Measurements from ENCODE around the gene SEC22C.
"Not testable (repeated sequence)": the region's sequence is repeated elsewhere in the genome, so short reads cannot be mapped to it uniquely, and the experiment has no call there.

SEC22C gene

DNA sequence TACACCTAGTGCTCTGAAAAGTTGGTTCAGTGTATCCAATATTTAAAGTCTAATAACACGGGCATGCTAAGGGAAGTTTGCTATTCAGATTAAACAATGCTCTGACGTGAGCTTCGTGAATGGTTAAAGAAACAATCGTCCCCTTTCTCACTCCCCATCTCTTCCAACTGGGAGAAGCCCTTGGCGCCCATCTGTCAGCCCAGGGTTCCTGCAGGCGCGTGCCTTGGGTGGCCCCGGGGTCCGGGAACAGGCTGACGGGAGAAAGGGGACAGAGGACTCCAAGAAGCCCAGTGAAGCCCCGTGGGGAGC is 413 bp downstream of the SEC22C start:
- no peak for DNase-seq (ENCODE audit: low read depth in 2 of 2)

DNA sequence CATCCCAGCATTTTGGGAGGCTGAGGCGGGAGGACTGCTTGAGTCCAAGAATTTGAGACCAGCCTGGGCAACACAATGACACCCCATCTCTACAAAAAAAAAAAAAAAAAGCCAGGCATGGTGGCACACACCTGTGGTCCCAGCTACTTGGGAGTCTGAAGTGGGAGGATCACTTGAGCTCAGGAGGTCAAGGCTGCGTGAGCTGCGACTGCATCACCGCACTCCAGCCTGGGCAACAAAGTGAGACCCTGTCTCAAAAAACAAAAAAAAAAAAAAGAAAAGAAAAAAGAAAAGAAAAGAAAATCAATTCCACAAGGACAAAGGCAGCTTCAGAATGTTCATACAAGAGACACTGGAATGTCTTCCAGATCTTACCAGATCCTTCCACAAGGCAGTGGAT is 2.4 kb downstream of the SEC22C start:
- not testable (repeated sequence) for DNase-seq (ENCODE audit: low read depth in 2 of 2)

DNA sequence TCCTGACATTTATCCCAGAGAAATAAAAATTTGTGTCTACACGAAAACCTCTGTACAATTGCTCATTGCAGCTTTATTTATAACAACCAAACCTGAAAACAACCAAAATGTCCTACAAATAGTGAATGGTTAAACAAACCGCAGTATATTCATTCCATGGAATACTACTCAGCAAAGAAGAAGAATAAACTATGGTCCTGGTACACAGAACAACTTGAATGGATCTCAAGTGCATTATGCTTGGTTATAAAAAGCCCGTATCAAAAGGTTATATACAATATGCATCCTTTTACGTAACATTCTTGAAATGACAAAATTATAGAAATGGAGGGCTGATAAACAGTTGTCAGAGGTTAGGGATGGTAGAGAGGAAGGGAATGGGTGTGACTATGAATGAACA is 3.7 kb downstream of the SEC22C start:
- DNase-seq (ENCODE audit: low read depth in 2 of 2), result no peak

DNA sequence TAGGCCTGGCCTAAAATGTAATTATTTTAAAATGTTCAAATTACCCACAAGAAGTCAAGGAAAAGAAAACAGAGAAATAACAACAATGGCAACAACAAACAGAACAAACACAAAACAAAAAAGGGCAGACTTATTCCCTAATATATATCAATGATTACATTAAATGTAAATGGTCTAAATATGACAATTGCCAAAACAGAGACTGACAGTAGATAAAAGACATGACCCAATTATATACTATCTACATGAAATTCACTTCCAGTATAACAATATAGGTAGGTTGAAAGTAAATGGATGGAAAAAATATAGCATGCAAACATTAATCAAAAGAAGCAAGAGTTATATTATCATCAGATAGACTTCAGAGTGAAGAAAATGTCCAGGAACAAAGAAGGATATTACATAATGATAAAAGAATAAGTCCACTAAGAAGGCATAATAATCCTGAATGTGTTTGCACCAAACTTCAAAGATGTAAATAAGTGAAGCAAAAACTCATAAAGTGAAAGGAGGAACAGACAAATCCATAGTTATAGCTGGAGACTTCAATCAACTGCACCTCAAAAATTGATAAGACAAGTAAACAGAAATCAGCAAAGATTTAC is 6.5 kb downstream of the SEC22C start:
- no peak for DNase-seq (ENCODE audit: low read depth in 2 of 2)

DNA sequence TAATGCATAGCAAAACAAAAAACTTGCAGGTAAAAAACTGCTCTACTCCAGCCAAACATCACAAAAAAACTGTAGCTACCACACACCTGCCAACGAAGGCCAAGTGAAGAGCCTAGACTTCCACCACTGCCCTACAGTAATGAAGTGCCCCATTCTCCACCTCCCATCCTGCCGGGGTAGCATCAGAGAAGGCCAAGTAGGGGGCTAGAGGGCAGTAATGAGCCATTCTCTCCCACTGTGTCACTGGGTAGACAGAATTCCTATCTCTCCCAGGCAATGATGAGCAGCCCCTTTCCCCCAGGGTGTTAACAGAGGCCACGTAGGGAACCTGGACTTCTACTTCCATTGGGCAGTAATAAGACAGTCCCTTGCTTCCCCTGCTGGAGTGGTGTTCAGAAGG is 9.5 kb downstream of the SEC22C start:
- no peak for DNase-seq (ENCODE audit: low read depth in 2 of 2)

DNA sequence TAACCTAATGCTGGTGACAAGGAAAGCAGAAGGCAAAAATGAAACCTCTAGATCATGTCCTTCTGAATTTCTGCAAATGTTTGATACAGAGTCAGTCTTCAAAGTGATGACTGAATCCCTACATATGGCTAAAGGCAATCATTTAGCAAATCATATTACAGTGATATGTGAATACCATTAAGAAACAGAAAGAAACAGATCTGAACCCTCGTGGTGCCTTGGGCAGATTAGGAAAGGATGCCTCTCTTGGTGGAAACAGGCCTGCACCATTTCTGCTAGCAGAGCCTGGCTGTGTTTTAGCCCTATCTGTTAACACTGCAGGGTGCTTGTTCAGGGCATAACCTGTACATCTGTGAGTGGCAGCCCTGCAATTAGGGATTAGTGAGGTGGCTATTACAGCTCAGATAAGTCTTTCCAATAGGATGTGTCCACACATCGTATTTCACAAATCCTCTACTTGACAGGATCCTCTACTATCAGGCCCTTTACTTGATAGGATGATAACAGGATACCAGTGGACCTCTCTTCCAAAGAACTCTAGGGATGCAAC is 12.1 kb downstream of the SEC22C start:
- no peak for DNase-seq (ENCODE audit: low read depth in 2 of 2)

DNA sequence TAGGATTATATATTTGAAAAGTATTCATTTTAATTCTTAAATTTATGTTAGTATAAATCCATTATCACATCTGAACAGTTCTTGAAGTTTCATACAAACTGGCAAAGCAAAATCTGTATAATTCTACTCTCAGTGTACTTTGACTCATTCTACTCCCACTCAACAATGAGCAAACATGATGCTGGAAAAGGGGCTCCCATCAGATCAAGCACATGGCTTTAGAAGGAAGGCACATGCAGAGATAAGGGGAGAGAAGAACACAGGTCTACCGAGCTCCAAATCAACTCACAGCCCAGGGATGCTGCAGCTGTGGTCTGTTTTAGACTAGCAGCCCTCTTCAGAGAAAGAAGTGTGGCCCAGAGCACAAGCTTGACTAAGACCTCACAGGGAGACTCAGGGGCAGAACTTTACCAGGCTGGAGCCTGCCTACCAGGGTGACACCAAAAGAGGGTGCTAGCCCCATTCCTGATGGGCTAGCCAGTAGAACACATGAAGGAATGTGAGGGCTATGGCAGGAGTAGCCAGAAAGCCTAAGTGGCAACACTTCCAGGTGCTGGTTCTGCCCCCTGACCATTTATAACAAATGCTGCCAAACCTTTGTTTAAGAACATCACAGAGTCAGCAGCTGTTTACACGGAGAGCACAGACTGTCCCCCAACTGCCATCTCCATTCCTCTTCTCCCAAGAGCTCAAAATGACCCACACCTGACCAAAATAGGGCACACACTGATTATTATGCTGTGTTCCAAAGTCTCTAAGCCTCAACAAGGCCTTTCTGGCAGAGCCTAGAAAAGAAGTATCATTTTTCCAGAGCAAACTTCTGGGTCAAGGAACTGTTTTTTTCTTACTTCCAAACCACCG is 19.5 kb downstream of the SEC22C start:
- no peak for DNase-seq (ENCODE audit: low read depth in 2 of 2)

DNA sequence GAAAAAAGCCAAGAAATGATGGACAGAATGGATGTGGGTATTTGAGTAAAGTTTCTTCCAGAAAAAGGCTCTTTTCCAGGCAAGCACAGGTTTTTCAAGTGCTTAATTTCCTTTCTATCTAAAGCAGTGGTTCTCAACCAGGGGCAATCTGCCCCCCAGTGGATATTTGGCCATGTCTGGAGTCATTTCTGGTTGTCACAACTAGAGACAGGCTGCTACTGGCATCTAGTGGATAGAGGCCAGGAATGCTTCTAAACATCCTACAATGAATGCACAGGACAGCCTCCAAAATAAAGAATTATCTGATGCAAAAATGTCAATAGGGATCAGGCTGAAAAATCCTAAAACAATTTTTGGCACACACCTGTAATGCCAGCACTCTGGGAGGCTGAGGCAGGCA is 23.9 kb downstream of the SEC22C start:
- no peak for DNase-seq (ENCODE audit: low read depth in 2 of 2)

DNA sequence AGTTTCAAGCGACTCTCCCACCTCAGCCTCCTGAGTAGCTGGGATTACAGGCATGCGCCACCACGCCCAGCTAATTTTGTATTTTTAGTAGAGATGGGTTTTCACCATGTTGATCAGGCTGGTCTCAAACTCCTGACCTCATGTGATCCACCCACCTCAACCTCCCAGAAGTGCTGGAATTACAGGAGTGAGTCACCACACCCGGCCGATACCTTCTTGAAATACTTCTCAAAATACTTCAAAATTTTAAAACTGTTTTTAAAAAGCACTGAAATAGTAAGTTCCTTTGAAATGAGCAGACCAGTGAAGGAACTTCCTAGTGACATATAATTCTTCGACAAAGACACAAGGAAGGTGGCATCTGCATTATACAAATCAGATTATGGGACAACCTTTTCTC is 24.9 kb downstream of the SEC22C start:
- not testable (repeated sequence) for DNase-seq (ENCODE audit: low read depth in 2 of 2)

DNA sequence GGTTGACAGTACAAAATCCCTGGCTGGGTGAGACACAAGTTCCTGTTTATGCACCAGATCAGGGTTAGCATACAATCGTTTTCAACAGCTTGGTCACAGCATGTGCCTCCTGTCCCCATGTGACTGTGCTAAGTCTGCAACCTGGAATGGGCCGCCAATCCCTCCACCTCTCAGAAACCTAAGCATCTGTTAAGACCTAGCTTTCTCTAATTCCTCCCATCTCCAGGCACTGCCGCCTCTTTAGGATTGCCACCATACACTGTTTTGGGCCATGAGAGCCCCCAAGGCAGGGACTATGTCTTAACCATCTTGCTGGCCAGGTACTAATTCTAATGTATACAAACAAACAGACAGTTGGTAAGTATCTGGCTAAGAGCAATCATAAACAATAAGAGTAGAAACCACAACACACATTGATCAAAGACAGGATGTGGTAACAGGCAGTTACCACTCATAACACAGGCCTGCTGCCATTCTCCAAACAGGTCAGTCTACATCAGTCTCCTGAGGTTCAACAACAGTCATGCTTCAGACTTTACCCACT is 25.6 kb downstream of the SEC22C start:
- DNase-seq (ENCODE audit: low read depth in 2 of 2), result no peak

DNA sequence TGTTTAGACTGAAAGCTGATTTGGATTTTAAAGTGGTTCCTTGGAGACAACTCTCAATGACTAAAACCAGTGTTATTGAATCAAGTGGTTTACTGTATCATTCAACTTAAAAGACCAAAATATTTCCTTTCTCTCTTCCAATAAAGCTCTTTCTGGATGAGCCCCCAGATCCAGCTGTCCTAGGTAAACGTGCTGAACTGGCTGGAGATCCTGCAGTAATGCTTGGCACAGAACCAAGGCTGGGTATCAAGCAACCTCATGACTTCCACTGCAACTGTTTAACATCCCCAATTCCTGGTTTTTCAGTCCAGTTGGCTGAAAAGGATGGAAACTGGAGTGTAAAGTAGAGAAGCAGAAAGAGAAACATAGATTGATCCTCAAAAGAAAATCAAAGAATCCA is 28.9 kb downstream of the SEC22C start:
- DNase-seq (ENCODE audit: low read depth in 2 of 2), result no peak

DNA sequence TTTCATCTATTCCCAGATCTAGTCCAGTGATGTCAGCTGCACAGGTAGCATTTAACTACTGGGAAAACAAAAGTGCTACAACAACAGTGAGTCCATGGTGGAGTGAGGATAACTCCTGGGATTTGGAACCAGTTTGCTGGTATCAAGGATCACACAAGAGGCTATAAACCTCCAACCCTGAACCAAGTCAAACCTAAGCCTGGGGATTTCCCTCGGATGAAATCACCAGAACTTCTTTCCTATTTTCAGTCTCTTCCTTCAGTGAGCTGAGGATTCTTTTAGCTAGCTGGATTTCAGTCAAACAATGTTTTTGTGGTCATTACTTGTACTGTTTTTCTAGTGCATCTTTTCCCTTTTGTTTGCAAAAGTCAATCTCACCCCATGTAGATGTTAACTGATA is 31.5 kb downstream of the SEC22C start:
- DNase-seq (ENCODE audit: low read depth in 2 of 2), result no peak

DNA sequence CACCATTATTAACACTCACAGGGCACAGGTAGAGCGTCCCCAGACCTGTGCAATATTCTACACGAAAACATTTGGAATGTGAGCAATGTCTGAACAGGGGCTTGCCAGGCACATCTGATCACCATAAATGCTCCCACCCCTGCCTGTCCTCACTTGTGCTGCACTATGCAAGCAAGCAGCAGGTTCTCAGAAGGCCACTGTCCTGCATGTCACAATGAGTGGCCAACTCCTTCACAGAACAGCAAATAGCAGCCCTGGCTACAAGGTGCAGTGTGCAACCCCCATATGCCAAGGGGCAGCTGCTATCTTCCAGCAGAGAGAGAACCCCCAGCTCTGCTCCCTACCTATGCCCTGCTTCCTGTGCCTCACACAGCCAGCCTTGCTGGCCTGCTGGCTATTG is 32.6 kb downstream of the SEC22C start:
- DNase-seq (ENCODE audit: low read depth in 2 of 2), result no peak

DNA sequence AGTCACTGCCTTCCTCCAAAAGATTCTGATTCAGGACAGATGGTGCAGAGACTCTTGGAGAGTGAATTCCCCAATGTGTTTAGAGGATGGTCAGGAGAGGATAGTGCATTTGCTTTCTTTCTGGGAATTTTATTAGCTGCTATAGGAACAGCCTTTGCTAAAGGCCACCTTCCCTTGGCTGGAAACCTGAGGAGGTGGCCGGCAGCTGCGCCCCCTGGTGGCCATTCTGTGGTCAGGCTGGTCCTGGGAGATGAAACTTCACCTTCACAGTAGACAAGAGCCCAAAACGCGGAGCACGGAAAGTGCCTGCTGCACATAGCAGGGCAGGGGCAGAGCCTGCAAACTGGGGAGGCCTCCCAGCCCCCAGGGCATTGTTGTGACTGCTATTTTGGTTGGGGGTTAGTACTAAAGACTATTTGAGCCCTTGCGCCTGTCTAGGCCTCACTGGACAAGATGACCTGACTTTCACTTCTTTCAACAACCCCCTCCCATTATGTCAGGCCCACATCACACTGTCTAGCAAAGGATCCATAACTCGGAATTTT is 34.3 kb downstream of the SEC22C start:
- peak; percentile 40 to 50 for DNase-seq (ENCODE audit: low read depth in 2 of 2)

DNA sequence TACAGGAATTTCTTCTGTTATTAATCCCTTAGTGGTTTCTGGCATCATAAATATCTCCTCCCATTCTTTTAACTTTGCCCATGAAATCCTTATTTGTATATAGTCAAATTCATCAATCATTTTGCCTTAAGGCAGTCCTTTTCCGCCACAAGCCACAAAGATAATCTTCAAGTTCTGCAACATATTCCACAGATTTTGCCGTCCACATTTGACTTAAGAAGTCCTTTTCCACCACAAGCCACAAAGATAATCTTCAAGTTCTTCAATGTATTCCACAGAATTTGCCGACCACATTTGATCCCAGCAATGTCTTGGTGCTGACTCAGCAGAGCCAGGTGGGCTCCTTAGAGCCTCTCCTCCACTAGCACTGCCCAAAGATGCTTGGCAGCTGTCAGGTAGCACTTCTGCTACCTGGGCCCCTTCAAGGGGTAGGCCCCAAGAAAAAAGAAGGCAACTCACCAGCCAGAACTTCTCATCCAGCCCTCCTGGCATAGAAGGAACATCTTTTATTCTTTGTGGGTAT is 35.0 kb downstream of the SEC22C start:
- no peak for DNase-seq (ENCODE audit: low read depth in 2 of 2)

DNA sequence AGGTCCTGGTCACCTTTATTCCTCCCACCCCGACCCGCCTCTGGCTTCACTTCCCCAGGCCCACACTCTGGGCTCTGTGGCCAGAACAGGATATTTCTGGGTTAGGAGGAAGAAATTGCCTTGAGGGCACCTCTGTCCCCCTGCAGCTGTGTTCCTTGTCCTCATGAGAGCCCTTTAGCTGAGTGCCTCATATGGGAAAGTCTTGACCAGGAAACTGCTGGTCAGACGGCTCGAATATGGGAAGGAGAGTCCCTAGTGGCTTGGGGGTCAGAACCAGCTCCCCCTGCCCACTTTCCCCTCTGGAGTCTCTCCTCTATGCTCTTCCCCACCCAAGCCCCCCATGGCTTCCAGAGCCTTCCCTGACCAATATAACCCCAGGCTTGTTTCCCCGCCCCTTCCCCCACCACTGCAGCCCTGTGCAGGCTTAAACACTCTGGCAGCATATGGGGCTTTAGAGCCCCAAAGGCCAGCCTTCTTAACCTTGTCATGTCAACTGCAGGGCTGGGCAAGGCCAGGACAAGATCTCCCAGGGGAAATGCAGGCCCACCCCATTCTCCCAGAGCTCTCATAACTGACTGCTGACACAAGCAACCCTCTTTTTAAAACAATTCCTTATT is 36.4 kb downstream of the SEC22C start:
- no peak for DNase-seq (ENCODE audit: low read depth in 2 of 2)

DNA sequence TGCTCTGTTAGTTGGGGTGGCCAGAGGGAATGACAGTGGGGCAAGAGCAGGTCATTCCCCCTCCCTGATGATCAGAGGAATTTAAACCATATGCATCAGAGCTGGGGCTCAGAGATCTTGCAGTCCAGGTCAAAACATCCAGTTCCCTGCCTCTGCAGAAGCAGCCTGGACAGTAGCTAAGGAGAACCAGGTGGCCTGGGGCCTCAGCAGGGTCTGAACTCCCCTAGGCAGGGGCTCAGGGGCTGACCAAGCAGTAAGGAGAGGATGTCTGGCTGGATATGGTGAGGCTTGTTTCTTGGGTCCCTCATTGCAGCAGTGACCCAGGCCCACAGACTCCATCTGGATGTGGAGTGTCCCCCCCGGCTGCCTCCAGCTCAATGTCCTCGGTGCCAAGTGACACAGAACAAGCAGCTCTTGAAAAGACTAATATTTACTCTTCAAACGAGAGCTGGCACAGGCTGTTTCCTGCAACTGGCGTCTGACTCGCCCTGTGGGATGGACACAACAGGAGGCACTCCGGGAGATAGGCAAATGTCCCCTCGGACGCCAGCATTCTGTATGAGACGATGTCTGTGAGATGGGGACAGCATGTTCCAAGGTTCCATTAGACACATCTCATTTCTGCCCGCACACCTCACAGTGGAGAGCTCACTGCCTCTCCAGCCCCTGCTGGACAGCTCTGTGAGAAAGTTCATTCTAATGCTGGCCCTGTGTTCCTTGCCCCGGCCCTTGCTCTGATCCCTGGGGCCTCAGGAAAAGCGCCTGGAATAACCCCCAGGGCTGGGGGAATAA is 37.1 kb downstream of the SEC22C start:
- DNase-seq (ENCODE audit: low read depth in 2 of 2), result no peak

DNA sequence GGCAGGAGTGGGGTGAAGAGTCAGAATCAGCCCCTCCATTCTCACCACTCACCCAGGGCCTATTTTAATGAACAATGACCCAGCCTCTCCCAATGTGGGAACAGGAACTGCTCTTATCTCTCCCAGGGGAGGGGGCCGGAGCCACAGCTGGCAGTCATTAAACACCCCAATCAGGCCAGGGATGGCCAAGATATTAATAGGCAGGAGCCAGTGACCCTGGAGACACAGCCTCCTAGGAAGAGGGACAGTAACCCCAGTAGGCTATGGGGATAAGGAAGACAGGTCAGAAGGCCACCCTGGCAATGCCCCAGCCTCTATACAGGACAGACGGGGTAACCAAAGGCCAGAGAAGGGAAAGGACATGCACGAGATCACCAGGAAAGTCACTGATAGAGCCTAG is 40.7 kb downstream of the SEC22C start:
- DNase-seq (ENCODE audit: low read depth in 2 of 2), result no peak

DNA sequence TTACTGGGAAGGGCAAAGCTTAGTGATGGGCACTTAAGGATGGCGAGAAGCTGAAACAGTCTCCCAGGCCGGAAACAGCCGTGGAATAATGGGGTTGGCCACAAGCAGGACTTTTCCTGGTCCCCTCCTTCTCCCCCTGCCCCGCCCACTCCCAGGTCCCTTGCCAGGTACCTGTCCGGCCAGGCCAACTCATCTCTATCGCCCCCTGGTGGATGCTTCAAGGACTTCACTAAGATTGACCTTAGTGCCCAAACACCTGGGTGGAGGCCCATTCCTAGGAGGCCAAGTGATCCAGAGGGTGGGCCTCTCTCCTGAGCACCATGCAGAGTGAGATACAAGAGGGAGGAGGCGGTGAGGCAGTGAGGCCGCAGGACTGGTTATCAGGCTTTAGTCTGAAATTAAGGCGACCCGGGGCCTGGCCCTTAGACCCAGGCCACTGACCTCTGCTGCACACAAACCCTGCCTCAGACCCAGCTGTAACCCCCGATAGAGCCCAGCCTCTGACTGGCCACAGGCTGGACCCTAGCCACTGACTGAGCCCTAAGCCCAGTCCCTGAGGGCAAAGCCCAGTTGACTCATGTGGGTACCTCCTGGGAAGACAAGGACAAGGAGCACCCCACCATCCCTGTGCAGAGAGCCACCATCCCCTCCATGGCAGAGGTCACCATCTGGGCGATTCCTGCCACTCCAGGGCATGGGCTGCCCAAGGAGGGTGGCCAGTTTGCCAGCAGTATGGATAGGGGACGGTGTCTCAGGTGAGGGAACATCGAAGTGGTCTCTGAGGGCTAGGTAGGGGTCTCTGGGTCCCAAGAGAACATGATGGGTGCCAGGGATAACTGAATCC is 41.7 kb downstream of the SEC22C start:
- peak; percentile 26 to 52 for DNase-seq (ENCODE audit: low read depth in 2 of 2)

DNA sequence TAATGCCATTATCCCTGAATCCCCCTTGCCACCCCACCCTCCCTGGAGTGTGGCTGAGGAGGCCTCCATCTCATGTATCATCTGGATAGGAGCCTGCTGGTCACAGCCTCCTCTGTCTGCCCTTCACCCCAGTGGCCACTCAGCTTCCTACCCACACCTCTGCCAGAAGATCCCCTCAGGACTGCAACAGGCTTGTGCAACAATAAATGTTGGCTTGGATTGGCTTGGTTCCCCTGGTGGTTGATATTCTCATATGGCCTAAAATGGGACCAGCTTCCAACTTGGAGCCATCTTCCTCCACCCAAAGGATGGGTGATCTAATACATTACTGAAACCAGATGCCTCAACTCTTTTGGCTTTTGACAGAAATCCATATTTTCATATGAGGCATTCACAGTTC is 44.4 kb downstream of the SEC22C start:
- no peak for DNase-seq (ENCODE audit: low read depth in 2 of 2)
